ENCODE results near the gene MRPL3.
"Not testable (repeated sequence)": the region's sequence is repeated elsewhere in the genome, so short reads cannot be mapped to it uniquely, and the experiment has no call there.

Gene MRPL3

GRCh38 chr3:131491775-131492174 lies 11.0 kb downstream of the MRPL3 start:
- DNase-seq: no peak

DNA sequence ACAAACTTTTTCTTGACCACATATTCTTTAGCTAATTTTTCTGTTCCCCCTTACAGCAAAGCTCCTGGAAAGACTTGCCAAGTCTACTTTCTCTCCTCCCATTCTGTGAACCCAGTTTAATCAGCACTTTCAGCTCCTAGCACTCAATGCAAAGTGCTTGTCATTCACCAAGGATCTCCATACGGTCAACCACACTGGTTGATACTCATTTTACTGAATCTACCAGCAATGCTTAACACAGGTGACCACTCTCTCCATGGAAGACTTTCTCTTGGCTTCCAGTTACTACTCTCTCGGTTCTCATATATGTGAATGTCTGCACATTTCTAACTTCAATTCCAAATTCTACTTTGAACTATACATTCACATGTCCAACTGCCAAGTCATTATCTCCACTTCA lies 11.7 kb downstream of the MRPL3 start:
- no peak for DNase-seq

- DNase-seq: not testable (repeated sequence)
These were observed 16.2 kb downstream of the MRPL3 start for GRCh38 chr3:131486545-131486944.

GRCh38 chr3:131485119-131485518 lies 17.7 kb downstream of the MRPL3 start:
- no peak for DNase-seq

- no peak for DNase-seq
These were observed 18.2 kb downstream of the MRPL3 start for GRCh38 chr3:131484496-131485111.

GRCh38 chr3:131480116-131480515 lies 22.7 kb downstream of the MRPL3 start:
- no peak for DNase-seq

- DNase-seq: no peak
These were observed 25.0 kb downstream of the MRPL3 start for GRCh38 chr3:131477813-131478212.

DNA sequence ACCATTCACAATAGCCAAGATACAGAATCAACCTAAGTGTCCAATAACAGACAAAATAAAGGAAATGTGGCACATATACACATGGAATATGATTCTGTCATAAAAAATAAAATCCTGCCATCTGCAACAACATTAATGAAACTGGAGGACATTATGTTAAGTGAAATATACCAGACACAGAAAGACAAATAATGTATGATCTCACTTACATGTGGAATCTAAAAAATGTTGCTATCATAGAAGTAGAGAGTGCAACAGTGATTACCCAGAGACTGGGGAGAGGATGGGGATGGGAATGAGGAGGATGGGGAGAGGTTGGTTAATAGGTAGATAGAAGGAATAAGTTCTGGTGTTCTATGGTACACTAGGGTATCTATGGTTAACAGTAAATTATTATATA lies 28.7 kb downstream of the MRPL3 start:
- no peak for DNase-seq

GRCh38 chr3:131470377-131470776 lies 32.4 kb downstream of the MRPL3 start:
- no peak for DNase-seq

- DNase-seq: no peak
These were observed 44.1 kb downstream of the MRPL3 start for GRCh38 chr3:131458653-131459052.

DNA sequence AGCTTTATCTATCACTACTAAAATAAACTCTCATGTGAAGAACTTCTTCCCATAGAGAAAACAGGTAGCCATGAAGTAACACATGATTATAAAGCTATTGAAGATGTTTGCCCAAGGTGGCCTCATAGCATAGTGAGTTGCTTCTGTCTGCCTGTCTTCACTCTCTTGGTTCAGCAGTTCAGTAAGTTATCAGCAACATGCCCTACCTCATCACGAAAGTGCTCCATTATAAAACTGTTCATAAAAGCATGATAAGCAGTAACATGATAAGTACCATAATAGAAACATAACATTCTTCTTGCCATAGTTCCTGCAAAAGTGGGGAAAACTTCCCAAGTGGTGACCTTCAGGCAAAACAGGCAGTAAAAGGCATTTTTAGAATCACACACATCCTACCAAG lies 45.6 kb downstream of the MRPL3 start:
- no peak for DNase-seq

DNA sequence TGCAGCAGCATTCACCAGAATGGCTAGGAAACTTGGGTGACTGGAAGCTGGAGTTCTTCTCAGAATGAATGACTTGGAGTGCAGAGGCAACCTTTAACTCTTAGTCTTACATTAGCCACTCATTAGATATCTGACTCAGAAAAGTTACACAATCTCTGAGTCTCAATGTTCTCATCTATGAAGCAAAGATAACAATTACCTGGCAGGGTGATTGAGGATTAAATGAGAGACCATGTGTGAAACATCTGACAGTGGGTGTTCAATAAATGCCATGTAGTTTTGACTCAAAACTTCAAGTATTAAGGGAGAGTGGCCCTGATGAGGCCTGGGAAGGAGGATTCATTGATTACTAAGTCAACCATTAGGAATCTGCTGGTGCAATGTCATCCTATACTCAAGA lies 48.3 kb downstream of the MRPL3 start:
- DNase-seq: no peak

GRCh38 chr3:131453533-131453932 lies 49.2 kb downstream of the MRPL3 start:
- no peak for DNase-seq

DNA sequence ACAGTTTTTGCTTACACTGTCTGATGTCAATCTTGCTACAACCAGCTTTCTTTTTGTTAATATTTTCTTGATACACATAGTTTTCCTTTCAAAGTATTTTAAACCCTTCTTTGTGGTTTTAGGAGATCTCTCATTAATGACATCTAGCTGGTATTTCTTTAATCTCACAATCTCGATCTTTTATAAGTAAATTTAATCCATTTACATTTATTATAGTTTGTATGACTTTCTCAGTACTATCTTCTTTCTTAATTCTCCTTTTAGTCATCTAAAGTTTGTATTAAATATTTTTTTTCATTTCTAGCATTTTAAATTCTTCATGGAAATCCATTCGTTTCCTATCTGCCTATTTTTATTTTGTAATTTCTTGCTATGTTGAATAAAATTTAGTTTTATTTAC lies 55.4 kb downstream of the MRPL3 start:
- DNase-seq: no peak

- DNase-seq: no peak
These were observed 58.6 kb downstream of the MRPL3 start for GRCh38 chr3:131444180-131444579.

DNA sequence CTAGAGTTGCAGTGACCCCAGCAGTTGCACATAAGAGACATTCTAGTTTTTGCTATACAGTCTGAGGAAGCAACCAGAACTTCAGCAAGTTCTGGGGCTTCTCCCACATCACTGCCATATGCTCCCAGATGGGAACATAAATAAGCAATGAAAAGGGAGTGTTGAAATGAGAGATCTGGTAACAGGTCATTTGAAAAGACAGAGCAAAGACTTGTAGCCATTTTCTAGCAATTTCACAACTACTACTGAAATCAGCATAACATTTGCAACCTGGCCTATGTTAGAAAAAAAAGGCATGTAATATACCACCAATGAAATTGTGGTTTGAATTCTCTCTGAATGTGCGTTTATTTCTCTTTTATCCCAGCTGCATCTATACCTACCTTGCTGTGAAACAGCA lies 63.7 kb downstream of the MRPL3 start:
- no peak for DNase-seq

DNA sequence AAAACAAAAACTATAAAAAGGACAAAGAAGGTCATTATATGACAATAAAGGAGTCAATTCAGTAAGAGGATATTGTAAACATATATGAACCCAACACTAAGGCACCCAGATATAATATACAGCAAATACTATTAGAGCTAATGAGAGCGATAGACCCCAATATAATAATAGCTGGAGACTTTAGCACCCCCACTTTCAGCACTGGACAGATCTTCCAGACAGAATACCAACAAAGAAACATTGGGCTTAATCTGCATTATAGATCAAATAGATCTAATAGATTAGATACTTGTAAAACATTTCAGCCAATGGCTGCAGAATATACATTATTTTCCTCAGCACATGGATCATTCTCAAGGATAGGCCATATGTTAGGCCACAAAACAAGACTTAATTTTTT lies 67.8 kb downstream of the MRPL3 start:
- DNase-seq: no peak

DNA sequence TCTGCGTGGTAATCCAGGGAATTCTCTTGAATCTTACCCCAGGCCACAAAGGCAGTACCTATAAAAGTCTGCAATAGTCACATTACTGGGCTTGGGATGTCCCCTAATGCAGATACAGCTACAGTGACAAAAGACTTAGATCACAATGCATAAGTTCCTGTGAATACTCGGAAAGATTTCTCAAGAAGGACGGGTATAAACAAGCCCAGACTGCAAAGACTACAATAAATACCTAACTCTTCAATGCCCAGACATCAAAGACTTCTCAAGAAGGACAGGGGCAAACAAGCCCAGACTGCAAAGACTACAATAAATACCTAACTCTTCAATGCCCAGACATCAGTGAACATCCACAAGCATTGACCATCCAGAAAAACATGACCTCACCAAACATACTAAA lies 70.3 kb downstream of the MRPL3 start:
- DNase-seq: no peak

DNA sequence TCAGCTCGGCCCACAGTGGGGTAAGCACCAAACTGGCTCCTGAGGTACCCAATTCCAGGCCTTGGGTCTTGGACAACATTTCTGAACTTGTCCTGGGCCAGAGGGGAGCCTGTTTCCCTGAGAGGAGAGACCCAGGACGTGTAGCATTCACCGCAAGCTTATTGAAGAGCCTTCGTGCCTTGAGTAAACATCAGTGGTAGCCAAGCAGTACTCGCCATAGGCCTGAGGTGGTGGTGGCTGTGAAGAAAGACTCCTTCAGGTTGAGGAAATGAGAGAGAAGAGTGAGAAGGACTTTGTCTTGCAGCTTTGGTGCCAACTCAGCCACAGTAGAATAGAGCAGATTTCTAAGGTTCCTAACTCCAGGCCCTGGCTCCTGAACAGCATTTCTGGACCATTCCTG lies 71.0 kb downstream of the MRPL3 start:
- DNase-seq: no peak

DNA sequence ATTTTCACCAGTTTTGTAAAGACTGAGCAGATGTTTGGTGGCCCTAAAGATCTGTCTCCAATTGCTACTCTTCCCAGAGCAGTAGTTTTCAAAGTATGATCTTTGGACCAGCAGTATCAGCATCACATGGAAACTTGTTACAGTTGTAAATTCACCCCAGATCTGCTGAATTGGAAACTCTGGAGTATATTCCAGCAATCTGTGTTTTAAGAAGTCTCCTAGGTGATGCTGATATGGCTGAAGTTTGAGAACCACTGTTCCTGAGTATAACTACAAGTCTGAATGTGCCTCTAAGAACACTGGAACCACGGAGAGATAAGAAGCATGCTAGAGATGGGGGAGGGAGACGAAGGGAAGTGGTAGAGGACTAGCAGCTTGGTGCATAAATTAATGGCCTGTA lies 75.5 kb downstream of the MRPL3 start:
- DNase-seq: no peak

GRCh38 chr3:131421957-131422498 lies 80.7 kb downstream of the MRPL3 start:
- no peak for DNase-seq

DNA sequence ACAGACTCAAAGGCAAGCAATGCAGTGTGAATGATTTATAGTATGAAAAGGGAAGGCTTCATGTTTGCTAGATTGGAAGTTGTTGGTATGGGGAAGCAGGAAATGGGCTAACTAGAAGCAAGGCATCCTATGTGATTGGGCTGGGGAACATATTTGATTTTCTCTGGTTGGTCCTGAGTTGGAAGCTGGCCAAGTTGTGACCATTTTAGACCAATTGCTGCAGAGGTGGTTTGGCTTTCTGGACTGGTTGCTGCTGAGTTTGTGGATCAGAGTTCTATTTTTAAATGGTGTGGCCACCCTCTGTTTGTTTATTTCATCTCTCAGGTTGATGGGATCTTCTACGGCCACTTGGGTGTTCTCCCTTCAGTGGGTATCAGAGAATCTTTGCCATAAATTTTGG lies 81.5 kb downstream of the MRPL3 start:
- DNase-seq: no peak

DNA sequence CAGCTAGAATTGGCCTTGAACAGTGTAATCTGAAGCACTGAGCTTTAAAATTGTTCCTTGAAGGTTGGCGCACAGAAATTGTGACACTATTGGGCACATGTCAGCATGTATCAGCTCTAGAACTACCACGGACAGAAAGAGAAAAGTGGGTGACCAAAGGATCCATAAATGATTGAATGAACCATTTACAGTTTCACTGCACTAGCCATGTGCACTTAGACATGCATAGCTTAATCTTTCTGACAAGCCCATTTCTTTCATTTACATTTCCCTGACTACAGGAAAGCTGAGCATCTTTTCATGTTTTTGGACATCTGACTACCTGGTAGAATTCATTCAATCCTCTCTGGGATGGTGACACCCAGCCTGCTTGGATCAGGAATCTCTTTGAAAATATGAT lies 85.0 kb downstream of the MRPL3 start:
- DNase-seq: no peak
